OCI-M2 (cell line): Measurements from ENCODE around the gene FOXL2NB.

Experiments
- DNase-seq: peaks from one replicate; lab custom pipeline; 2025; ENCODE audit not compliant: unreplicated experiment; lab: John Stamatoyannopoulos, UW

The FOXL2NB gene

DNA sequence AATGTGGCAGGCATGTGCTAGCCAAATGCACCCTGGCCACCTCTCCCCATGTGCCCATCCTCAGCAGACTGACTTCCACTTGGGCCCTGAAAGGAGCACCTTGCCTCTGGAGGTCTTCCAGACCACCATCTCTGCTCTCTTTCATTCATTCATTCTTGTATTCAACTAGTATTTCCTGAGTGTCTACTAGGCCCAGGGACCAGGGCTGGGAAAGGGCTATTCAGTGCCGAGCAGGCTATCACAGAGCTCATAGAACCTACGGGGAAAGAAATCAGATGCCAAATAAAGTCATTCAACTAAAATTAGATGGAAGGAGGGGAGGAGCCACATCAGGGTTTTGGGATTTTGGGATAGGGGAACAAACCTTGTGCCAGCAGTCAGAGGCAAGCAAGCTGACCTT lies 40.2 kb downstream of the FOXL2NB start:
- no peak for DNase-seq

DNA sequence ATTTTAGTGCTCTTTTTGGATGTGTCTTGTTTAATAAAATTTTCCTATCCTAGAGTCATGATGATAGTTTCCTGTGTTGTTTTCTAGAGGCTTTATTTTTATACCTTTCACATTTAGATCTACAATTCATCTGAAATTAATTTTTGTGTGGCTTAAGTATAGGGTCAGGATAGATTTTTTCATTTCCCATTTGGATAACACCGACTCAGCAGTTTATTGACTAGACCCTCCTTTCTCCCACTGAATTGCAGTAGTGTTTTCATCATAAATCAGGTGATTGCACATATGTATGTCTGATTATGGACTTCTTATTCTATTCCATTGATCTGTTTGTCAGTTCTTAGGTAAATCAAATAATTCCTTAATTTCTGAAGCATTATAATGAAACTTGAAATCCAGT lies 48.7 kb downstream of the FOXL2NB start:
- no peak for DNase-seq
